ENCODE results near the gene KCNJ9.
A peak's percentile ranks its signal among the peaks of the same experiment; 100 is the strongest.

The KCNJ9 gene

DNA sequence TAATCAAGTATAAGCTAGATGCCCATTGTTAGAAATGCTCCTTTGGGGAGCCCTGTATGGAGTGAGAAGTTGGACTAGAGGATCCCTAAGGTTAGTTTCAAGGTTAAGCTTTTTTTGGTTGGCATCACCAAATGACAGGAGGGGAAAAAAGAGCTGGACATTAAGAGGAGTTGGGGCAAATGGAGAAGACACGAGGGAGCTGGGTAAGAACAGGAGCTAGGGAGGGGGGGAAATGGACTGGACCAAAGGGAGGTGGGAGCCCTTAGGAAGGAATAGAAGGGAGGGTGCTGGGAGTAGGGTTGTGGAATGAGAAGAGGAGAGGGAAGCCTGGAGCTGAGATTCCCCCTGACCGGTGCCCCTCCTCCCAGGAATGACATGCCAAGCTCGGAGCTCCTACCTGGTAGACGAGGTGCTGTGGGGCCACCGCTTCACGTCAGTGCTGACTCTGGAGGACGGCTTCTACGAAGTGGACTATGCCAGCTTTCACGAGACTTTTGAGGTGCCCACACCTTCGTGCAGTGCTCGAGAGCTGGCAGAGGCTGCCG is 5.9 kb downstream of the KCNJ9 start:
- no peak for DNase-seq (ENCODE audit: low spot score)

- no peak for DNase-seq (ENCODE audit: low spot score)
These were observed 8.5 kb downstream of the KCNJ9 start for GRCh38 chr1:160089883-160090282.

- DNase-seq (ENCODE audit: low spot score) = no peak
These were observed 9.4 kb downstream of the KCNJ9 start for GRCh38 chr1:160090760-160091159.

DNA sequence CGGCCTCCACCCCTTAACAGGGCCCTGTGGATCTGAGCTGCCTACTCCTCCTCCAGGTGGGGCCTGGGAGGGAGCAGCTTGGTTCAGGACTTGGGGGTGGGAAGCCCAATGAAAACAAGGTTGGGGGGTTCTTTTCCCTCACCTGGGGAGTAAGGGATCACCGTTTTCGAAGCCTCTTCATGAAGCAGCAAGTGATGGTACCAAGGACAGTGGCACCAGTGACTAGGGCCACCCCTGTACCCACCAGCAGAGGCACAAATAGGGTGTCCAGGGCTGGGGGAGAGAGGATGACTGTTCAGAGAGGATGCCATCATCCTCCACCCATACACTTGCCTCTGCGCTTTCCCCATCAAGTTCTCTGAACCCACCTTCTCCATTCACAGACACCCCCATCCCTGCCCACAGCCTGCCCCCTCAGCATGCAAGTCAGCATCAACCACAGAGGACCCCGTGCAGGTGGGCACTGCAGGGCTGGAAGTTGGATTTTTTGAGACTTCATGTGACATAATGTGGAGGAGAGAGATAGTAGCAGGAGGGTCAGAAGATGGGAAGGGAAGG is 10.4 kb downstream of the KCNJ9 start:
- DNase-seq (ENCODE audit: low spot score) = no peak

DNA sequence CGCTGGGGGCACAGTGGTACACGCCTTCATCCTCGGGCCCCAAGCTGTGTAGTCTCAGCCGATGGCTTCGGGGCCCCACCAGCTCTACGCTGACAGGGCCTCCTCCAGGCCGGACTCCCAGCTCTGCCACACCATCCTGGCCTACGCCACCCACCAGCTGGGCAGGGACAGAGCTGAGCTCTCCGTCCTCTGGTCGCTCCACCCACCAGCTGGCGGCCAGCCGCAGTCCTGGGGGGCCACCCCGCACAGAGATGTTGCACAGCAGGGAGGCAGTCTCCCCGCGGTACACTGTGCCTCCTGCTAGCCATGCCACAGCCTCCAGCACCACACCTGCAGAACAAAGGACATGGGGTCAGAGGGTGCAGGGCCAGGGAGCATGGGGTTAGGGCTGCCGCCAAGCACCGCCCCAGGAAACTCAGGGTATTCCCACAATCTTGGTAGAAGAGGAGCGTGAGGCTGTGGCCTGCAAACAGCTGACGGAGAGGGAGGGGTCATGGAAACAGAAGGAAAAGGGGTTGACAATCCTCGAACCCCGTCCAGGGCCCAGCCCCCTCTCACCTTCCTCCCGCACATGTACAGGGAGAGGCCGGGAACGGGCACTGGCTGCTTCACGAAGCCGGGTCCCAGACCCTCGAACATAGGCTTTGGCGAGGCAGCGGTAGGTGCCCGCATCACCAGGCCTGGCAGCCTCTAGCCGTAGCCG is 11.2 kb downstream of the KCNJ9 start:
- DNase-seq (ENCODE audit: low spot score) = no peak

GRCh38 chr1:160093069-160093395 is 11.7 kb downstream of the KCNJ9 start:
- DNase-seq (ENCODE audit: low spot score) = no peak

DNA sequence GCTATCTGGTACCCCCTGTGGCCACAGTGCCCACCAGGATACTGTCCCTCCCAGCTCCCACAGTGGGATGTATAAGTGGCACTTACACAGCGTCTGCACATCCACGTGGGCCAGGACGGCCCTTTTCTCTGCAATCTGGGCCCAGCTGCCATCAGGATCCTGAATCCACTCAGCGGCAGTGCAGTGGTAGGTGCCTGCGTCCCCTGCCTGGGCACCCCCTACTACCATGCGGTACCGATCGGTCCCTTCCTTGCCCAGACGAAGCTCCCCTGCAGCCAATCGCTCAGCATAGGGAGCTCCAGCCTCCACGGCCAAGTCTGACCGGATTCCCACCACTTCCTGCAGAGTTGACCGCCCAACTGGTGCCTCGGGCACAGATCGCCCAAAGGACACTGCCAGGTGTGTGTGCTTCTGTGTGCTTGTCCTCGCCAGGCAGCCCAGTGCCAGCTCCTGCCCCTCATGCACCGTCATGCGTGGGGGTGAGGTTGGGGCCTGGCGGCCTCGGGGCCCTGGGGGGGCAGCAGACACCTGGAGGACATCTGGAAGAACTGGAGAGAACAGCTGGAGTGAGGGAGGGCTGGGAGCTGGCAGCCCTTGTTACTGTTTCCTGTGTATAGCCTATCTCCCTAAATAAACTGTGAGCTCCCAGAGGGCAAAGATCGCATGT is 12.4 kb downstream of the KCNJ9 start:
- DNase-seq (ENCODE audit: low spot score) = no peak

GRCh38 chr1:160094291-160094625 is 12.9 kb downstream of the KCNJ9 start:
- no peak for DNase-seq (ENCODE audit: low spot score)

DNA sequence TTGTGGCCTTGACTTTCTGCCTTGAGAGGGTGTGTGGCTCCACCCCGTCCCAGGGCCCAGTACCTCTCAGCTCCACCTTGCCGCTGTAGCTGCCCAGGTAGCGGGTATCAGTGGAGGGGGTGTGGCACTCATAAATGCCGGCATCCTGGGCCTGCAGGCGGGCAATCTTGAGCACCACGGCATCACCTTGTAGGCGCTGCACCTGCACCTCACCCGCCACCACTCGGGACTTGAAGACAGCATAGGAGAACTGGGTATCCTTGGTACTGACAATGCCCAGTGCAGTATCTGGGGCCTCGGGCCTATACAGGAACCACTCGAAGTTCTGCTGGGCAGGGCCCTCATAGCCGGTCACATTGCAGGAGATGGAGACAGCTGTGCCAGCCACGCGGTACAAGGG is 13.5 kb downstream of the KCNJ9 start:
- no peak for DNase-seq (ENCODE audit: low spot score)

- DNase-seq (ENCODE audit: low spot score) = no peak
These were observed 14.2 kb downstream of the KCNJ9 start for GRCh38 chr1:160095382-160096105.

- no peak for DNase-seq (ENCODE audit: low spot score)
These were observed 15.2 kb downstream of the KCNJ9 start for GRCh38 chr1:160096274-160097116.

DNA sequence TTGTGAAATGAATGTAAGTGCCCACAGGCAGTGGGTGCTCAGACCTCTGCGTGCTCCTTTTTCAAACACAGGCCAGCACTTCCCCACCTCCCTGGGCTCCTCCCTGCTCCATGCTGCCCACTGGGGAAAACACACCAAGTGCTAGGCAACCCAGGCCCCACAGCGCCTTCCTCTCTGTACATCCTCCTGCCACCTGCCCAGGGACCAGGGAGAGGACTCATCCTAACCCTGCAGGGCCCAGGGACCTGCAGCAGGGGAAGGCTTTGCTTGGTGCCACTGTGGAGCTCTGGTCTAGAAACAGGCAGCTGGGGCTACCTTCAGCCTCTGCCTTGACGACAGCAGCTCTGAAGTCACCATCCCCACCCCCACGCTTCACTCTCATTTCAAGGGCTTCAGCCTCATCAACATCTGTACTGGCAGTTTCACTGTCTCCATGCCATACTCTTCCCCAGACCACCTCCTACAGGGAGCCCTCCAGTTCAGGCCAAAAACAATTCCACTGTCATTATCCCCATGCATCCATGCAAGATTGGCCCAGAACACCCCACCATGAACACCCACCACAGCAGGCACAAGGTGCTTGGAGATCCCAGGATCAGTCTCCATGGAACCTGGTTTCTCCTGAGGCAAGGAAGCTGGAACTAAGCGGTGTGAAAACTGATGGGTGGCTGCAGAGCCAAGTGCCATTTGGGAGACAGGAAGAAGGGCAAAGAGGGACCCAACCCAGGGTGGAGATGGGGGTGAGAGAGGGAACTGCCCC is 16.0 kb downstream of the KCNJ9 start:
- no peak for DNase-seq (ENCODE audit: low spot score)

- peak; percentile 94 for DNase-seq (ENCODE audit: low spot score)
These were observed 16.8 kb downstream of the KCNJ9 start, which contains the start of gene IGSF8 for GRCh38 chr1:160097911-160098851. Gene IGSF8, minus strand, starts transcription at chr1:160098619. Its CDS starts 147 bp downstream, at chr1:160098472.

- peak; percentile 98 for DNase-seq (ENCODE audit: low spot score)
These were observed 17.7 kb downstream of the KCNJ9 start for GRCh38 chr1:160098852-160099561.

DNA sequence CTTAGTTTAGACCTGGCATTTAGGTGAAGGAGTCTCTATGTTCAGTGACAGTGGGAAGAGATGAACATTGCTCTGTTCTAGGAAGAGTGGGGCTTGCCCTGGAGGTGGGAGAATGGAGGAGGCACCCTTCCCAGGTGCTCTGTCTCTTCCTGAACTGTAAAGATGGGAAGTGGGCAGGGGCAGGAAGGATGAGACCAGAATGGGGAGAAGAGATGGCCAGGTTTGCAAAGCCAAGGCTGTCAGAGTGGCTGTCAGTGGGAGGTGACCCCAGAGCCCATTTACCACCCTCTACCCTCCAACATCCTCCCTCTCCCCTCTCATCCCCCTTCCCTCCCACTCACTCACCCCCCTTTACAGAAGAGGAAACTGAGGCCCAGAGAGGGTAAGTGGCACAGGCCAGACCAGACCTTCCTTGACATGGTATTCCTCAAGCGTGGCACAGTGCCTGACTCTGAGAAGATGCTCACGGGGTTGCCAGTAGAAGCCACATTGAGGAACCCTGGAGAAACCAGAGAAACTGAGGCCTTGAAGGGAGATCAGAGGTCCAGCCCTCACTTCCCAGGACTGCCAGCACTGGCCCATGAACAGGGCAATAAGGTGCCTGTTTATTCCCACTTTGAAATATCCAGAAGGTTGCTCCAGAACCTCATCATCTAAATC is 18.5 kb downstream of the KCNJ9 start:
- DNase-seq (ENCODE audit: low spot score) = no peak

DNA sequence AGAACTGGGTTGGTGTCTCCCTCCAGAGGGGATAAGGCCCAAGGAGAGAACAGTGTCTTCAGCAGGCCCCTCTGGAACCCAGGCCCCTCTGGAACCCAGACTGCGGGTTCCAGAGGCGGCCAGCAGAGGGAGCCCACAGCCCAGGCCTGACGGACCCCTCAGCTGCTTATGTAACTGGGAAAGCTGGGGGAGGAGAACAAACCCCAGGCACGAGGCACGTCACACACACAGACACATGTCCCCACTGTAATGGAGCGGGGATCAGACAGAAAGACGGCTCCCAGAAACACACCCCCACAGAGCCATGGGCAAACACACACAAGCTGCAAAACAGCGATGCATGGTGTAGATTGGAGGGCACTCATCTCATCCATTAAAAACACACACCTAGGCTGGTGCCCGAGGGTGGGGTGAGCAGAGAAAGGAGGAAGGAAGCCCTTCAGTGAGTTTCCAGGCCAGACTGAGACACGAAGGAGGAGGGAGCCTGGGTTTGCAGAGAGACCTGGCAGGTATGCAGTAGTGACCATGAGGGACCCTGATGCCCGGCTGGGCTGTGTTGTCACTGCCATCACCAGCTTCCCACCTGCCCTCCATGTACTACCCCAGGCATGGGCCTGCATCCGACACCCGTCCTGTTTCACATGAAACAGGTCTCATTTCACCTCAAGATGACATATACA is 19.8 kb downstream of the KCNJ9 start:
- DNase-seq (ENCODE audit: low spot score) = peak; percentile 93

- DNase-seq (ENCODE audit: low spot score) = no peak
These were observed 20.6 kb downstream of the KCNJ9 start for GRCh38 chr1:160101717-160102522.

Data from hepatic stellate cell (primary cell).